IMR-90 (cell line): ENCODE data around the gene ABCA6. TPM values are rescaled to one million over a fixed set of nuclear protein-coding genes. Genes with fewer than 3 reads are reported as not detected.

Source experiments
- ATAC-seq: fragments of 200-7000 bp; cut with Tn5 transposase; 2 replicates; pipeline ENCODE4 v1.9.1; 2020; ENCODE audit warnings: low read depth, mild to moderate bottlenecking, moderate library complexity
- BruUV-seq: library from RNA; stranded (reverse); fragments of 400-500 nt; replicated peaks from 2 replicates; lab custom pipeline; 2021; lab: Mats Ljungman, UMichigan
- CTCF ChIA-PET: fragments of 300-600 bp; formaldehyde crosslinking; extraction: SDS; loops from one replicate; lab custom pipeline; 2021; ENCODE audit warnings: antibody characterized with exemption; lab: Yijun Ruan, JAX
- POLR2A ChIA-PET: fragments of 300-600 bp; sonication (Branson Sonifier 250); formaldehyde crosslinking; loops from one replicate; lab custom pipeline; 2022; ENCODE audit warnings: antibody characterized with exemption; ENCODE audit not compliant: unreplicated experiment; lab: Charles Lee
- DNase-seq: peaks from one replicate; pipeline ENCODE4 v3.0.0; 2013
- H2AFZ ChIP-seq: replicated peaks from 2 replicates; pipeline ENCODE3; 2013; ENCODE audit warnings: low read length, mild to moderate bottlenecking; ENCODE audit not compliant: poor library complexity
- H2AK5ac ChIP-seq: 2 replicates; pipeline ENCODE4 v1.6.1; 2013; ENCODE audit warnings: low read depth, low read length, inconsistent platforms
- H2AK9ac ChIP-seq: replicated peaks from 2 replicates; pipeline ENCODE3; 2013; ENCODE audit warnings: mild to moderate bottlenecking, low read depth, low read length, moderate library complexity; ENCODE audit not compliant: poor library complexity
- H2BK120ac ChIP-seq: 2 replicates; pipeline ENCODE4 v1.6.1; 2013; ENCODE audit warnings: low read depth, low read length, inconsistent platforms
- H2BK15ac ChIP-seq: 3 replicates; pipeline ENCODE4 v1.6.1; 2013; ENCODE audit warnings: low read depth, low read length, inconsistent platforms
- H2BK20ac ChIP-seq: 2 replicates; pipeline ENCODE4 v1.6.1; 2013; ENCODE audit warnings: low read depth, mild to moderate bottlenecking, inconsistent platforms, low read length, moderate library complexity
- H2BK5ac ChIP-seq: 2 replicates; pipeline ENCODE4 v1.6.1; 2013; ENCODE audit warnings: mild to moderate bottlenecking, low read depth, low read length, inconsistent platforms; ENCODE audit not compliant: poor library complexity, severe bottlenecking
- H3K14ac ChIP-seq: replicated peaks from 2 replicates; pipeline ENCODE4 v1.6.1; 2013; ENCODE audit warnings: low read depth, low read length, inconsistent platforms
- H3K18ac ChIP-seq: 2 replicates; pipeline ENCODE4 v1.6.1; 2013; ENCODE audit warnings: low read depth, low read length, control low read depth
- H3K23ac ChIP-seq: 2 replicates; pipeline ENCODE4 v1.6.1; 2013; ENCODE audit warnings: low read depth, low read length, inconsistent platforms
- H3K27ac ChIP-seq: 2 replicates; pipeline ENCODE4 v1.5.1; 2013; ENCODE audit warnings: mild to moderate bottlenecking, control low read depth, low read length; ENCODE audit not compliant: insufficient read depth
- H3K27me3 ChIP-seq: 2 replicates; pipeline ENCODE4 v1.6.1; 2013; ENCODE audit warnings: low read length; ENCODE audit not compliant: control insufficient read depth, insufficient read depth
- H3K36me3 ChIP-seq: 2 replicates; pipeline ENCODE4 v1.6.1; 2013; ENCODE audit warnings: low read length, mixed read lengths; ENCODE audit not compliant: control insufficient read depth, insufficient read depth
- H3K4ac ChIP-seq: 2 replicates; pipeline ENCODE4 v1.6.1; 2013; ENCODE audit warnings: low read depth, low read length, inconsistent platforms
- H3K4me1 ChIP-seq: 2 replicates; pipeline ENCODE4 v1.6.1; 2013; ENCODE audit warnings: low read length, mixed read lengths; ENCODE audit not compliant: control insufficient read depth, insufficient read depth
- H3K4me2 ChIP-seq: 2 replicates; pipeline ENCODE4 v1.6.1; 2013; ENCODE audit warnings: low read depth, mild to moderate bottlenecking, control low read depth, low read length, moderate library complexity
- H3K4me3 ChIP-seq: 2 replicates; pipeline ENCODE4 v1.5.1; 2013; ENCODE audit warnings: low read depth, mild to moderate bottlenecking, control low read depth, low read length, moderate library complexity; ENCODE audit not compliant: insufficient read depth
- H3K56ac ChIP-seq: 2 replicates; pipeline ENCODE4 v1.6.1; 2013; ENCODE audit warnings: low read length, inconsistent platforms; ENCODE audit not compliant: insufficient read depth; ENCODE audit errors: extremely low read depth
- H3K79me1 ChIP-seq, 2 experiments: 2 replicates each; pipeline ENCODE4 v1.6.1; 2013; ENCODE audit warnings: low read length in 2 of 2, inconsistent platforms in 1 of 2, low read depth in 1 of 2
- H3K9ac ChIP-seq: 2 replicates; pipeline ENCODE4 v1.6.1; 2013; ENCODE audit warnings: low read depth, low read length, control low read depth
- H3K9me1 ChIP-seq: 2 replicates; pipeline ENCODE4 v1.6.1; 2013; ENCODE audit warnings: low read length, inconsistent platforms; ENCODE audit not compliant: insufficient read depth
- H3K9me3 ChIP-seq: 2 replicates; pipeline ENCODE4 v1.6.1; 2013; ENCODE audit warnings: low read length; ENCODE audit not compliant: control insufficient read depth, insufficient read depth
- H4K20me1 ChIP-seq: 2 replicates; pipeline ENCODE4 v1.6.1; 2013; ENCODE audit warnings: low read length, inconsistent platforms; ENCODE audit not compliant: insufficient read depth
- H4K5ac ChIP-seq: 2 replicates; pipeline ENCODE4 v1.6.1; 2013; ENCODE audit warnings: mild to moderate bottlenecking, low read depth, low read length, control low read depth
- H4K8ac ChIP-seq, 2 experiments: 2 replicates each; pipeline ENCODE4 v1.6.1; 2013; ENCODE audit warnings: low read depth in 2 of 2, low read length in 2 of 2, control low read depth in 1 of 2, inconsistent platforms in 1 of 2
- H4K91ac ChIP-seq: 2 replicates; pipeline ENCODE4 v1.6.1; 2013; ENCODE audit warnings: low read depth, low read length, inconsistent platforms; ENCODE audit not compliant: insufficient read depth
- BHLHE40 ChIP-seq: fragments of 150-350 bp; IDR thresholded peaks from 2 replicates; pipeline ENCODE4 v1.6.1; 2016; ENCODE audit warnings: mild to moderate bottlenecking, low read depth, low read length
- CEBPB ChIP-seq: IDR thresholded peaks from 2 replicates; pipeline ENCODE4 v1.6.1; 2012; ENCODE audit warnings: low read depth, low read length, improper control_type of control experiment
- CHD1 ChIP-seq: IDR thresholded peaks from 2 replicates; pipeline ENCODE4 v1.6.1; 2012; ENCODE audit warnings: low read depth, low read length, improper control_type of control experiment
- CTCF ChIP-seq: conservative IDR thresholded peaks from 2 replicates; pipeline ENCODE4 v1.5.1; 2012; ENCODE audit warnings: mild to moderate bottlenecking, low read depth, low read length, improper control_type of control experiment
- ELK1 ChIP-seq: fragments of 150-350 bp; IDR thresholded peaks from 2 replicates; pipeline ENCODE4 v1.6.1; 2016; ENCODE audit warnings: low read depth, mild to moderate bottlenecking, low read length, moderate library complexity, borderline replicate concordance
- MAFK ChIP-seq: IDR thresholded peaks from 2 replicates; pipeline ENCODE4 v1.6.1; 2012; ENCODE audit warnings: low read depth, low read length, improper control_type of control experiment
- NFE2L2 ChIP-seq: fragments of 150-350 bp; IDR thresholded peaks from 2 replicates; pipeline ENCODE4 v1.6.1; 2016; ENCODE audit warnings: low read depth, mild to moderate bottlenecking, low read length
- RAD21 ChIP-seq: IDR thresholded peaks from 2 replicates; pipeline ENCODE4 v1.6.1; 2012; ENCODE audit warnings: low read length, improper control_type of control experiment
- RCOR1 ChIP-seq: IDR thresholded peaks from 2 replicates; pipeline ENCODE4 v1.6.1; 2012; ENCODE audit warnings: mild to moderate bottlenecking, low read length, improper control_type of control experiment; ENCODE audit not compliant: insufficient replicate concordance
- SMC3 ChIP-seq: fragments of 150-350 bp; IDR thresholded peaks from 2 replicates; pipeline ENCODE4 v1.6.1; 2016; ENCODE audit warnings: low read depth, mild to moderate bottlenecking, antibody characterized with exemption, low read length, moderate library complexity
- USF2 ChIP-seq: fragments of 150-350 bp; IDR thresholded peaks from 2 replicates; pipeline ENCODE4 v1.6.1; 2017; ENCODE audit warnings: mild to moderate bottlenecking, antibody characterized with exemption, low read length, low read depth
- WGBS, 2 experiments: methylation state at CpG; one replicate each; pipeline versions ENCODE4 v1.1.5 to v1.1.7; 2013; ENCODE audit warnings: missing lambda C conversion rate in 2 of 2; ENCODE audit not compliant: insufficient read length in 1 of 2; ENCODE audit errors: extremely low coverage in 2 of 2; 5-methylcytosine and 5-hydroxymethylcytosine counted together
- dilution Hi-C: fragments of 300-500 bp; cut with HindIII; formaldehyde crosslinking; loops from one replicate; pipeline ENCODE4 v1.14.3; 2018; ENCODE audit warnings: low sequenced_read_pairs; ENCODE audit not compliant: unreplicated experiment
- in situ Hi-C: fragments of 300-500 bp; cut with MboI; formaldehyde crosslinking; loops from 3 replicates; pipeline ENCODE4 v1.14.3; 2019; ENCODE audit warnings: low sequenced_read_pairs, inconsistent platforms, mixed read lengths
- intact Hi-C: fragments of 100-400 bp; cut with micrococcal nuclease; formaldehyde crosslinking; loops from 2 replicates; pipeline ENCODE4 v1.10.0; 2022
- polyA plus RNA-seq, 3 experiments: library from polyadenylated mRNA; depleted of rRNA; stranded (reverse); fragments of >200 nt; gene quantifications; 2 replicates each; pipeline ENCODE4 v1.2.3, GENCODE V29; 2012; ENCODE audit warnings: low replicate concordance in 1 of 3
- total RNA-seq: library from RNA; depleted of rRNA; stranded (reverse); fragments of >200 nt; gene quantifications from 2 replicates; pipeline ENCODE4 v1.2.3, GENCODE V29; 2012

The ABCA6 gene
- total and polyA plus RNA-seq, 2 of the 4 experiments (the other 2 are of a cell fraction): under 0.01 TPM; not detected in 1

- no peak overlapping the region for H3K4me2 ChIP-seq
- no TSS peak for BruUV-seq
Measured at GRCh38 chr17:69103557-69104233, 38.0 kb downstream of the ABCA6 start.

More at GRCh38 chr17:69103557-69104233, 38.0 kb downstream of the ABCA6 start:
- CTCF ChIA-PET: no interaction called here
- no peak overlapping the region for H2AK5ac ChIP-seq
- H3K4me3 ChIP-seq: no peak overlapping the region
- H3K4ac ChIP-seq: no peak overlapping the region
- dilution Hi-C loops (no loop called here), intact Hi-C loops (no loop called here), in situ Hi-C loops (no loop called here)
- no peak for DNase-seq
- H4K8ac ChIP-seq: no peak overlapping the region
- no peak for ATAC-seq
- H3K23ac ChIP-seq: no peak overlapping the region
- H4K5ac ChIP-seq: no peak overlapping the region
- H2AFZ ChIP-seq: no peak overlapping the region
- H3K79me1 ChIP-seq: no peaks in the 10 kb centered on the region
- H3K9me1 ChIP-seq: no peaks in the 10 kb centered on the region
- no peak overlapping the region for H2BK5ac ChIP-seq
- POLR2A ChIA-PET: no interaction called here
- no peaks in the 10 kb centered on the region for H4K20me1 ChIP-seq
- no peak overlapping the region for H2BK20ac ChIP-seq
- H3K27ac ChIP-seq: no peak overlapping the region
- no peak overlapping the region for H2BK120ac ChIP-seq
- H3K18ac ChIP-seq: no peak overlapping the region
- no peaks in the 10 kb centered on the region for H3K4me1 ChIP-seq
- WGBS, 2 experiments: 81% methylated on average over 3 of the region's 9 CpGs; no CpG with 5 or more reads in 1 of the 2 experiments
- TF ChIP-seq CHD1: no peak
- TF ChIP-seq NFE2L2: no peak
- no peak for TF ChIP-seq RAD21
- no peak for TF ChIP-seq MAFK
- no peak for TF ChIP-seq ELK1
- no peak for TF ChIP-seq CTCF
- no peak for TF ChIP-seq CEBPB
- no peak for TF ChIP-seq USF2
- no peak for TF ChIP-seq RCOR1
- TF ChIP-seq SMC3: no peak
- no peak for TF ChIP-seq BHLHE40
- no peaks in the 10 kb centered on the region for H3K36me3 ChIP-seq
- no peak overlapping the region for H3K9ac ChIP-seq
- H3K56ac ChIP-seq: no peak overlapping the region
- H3K27me3 ChIP-seq: no peaks in the 10 kb centered on the region
- H2AK9ac ChIP-seq: no peak overlapping the region
- H3K14ac ChIP-seq: no peak overlapping the region
- H3K9me3 ChIP-seq: no peaks in the 10 kb centered on the region
- no peak overlapping the region for H4K91ac ChIP-seq
- no peak overlapping the region for H2BK15ac ChIP-seq
